Activated CD4-positive, alpha-beta T cell treated with anti-CD3 and anti-CD28 coated beads for 36 hours (primary cell): Measurements from ENCODE around the gene MRPL33. TPM values are rescaled to one million over a fixed set of nuclear protein-coding genes. Genes with fewer than 3 reads are reported as not detected.

Experiments
- ATAC-seq: fragments of 200-7000 bp; cut with Tn5 transposase; one replicate; pipeline ENCODE4 v1.10.0; 2021; ENCODE audit warnings: mild to moderate bottlenecking, moderate library complexity
- CTCF ChIA-PET: fragments of 350-600 bp; sonication (Branson Sonifier 250); formaldehyde crosslinking; loops from one replicate; lab custom pipeline; 2021; ENCODE audit warnings: antibody characterized with exemption; lab: Charles Lee
- POLR2A ChIA-PET: fragments of 350-600 bp; sonication (Branson Sonifier 250); formaldehyde crosslinking; loops from one replicate; lab custom pipeline; 2021; ENCODE audit warnings: antibody characterized with exemption, inconsistent platforms; lab: Charles Lee
- DNase-seq: peaks from one replicate; pipeline ENCODE4 v3.0.0-alpha.2; 2020
- H3K27ac Mint-ChIP-seq: one replicate; pipeline ENCODE4 v1.8.0; 2021; ENCODE audit warnings: mixed read lengths
- H3K27me3 Mint-ChIP-seq: one replicate; pipeline ENCODE4 v1.8.0; 2021; ENCODE audit warnings: mixed read lengths
- H3K36me3 Mint-ChIP-seq: one replicate; pipeline ENCODE4 v1.8.0; 2021; ENCODE audit warnings: low read depth, mixed read lengths
- H3K4me1 Mint-ChIP-seq: one replicate; pipeline ENCODE4 v1.8.0; 2021; ENCODE audit warnings: mixed read lengths
- H3K4me3 Mint-ChIP-seq: one replicate; pipeline ENCODE4 v1.8.0; 2021; ENCODE audit warnings: mild to moderate bottlenecking, moderate library complexity, mixed read lengths
- H3K9me3 Mint-ChIP-seq: one replicate; pipeline ENCODE4 v1.8.0; 2021; ENCODE audit warnings: low read depth, mixed read lengths
- intact Hi-C, 2 experiments: fragments of 100-400 bp; cut with DNase I in 1 of 2; cut with micrococcal nuclease in 1 of 2; formaldehyde crosslinking; loops; one replicate each; pipeline versions ENCODE4 v1.14.2 to v1.15.1; 2022 to 2024; cut with DNase I, micrococcal nuclease
- total RNA-seq, 2 experiments: library from RNA; stranded (reverse); gene quantifications; one replicate each; pipeline ENCODE4 v1.2.3, GENCODE V29; 2021

The MRPL33 gene
- total RNA-seq, 2 experiments from 2014 or later = 44.7 to 68.0 TPM

DNA sequence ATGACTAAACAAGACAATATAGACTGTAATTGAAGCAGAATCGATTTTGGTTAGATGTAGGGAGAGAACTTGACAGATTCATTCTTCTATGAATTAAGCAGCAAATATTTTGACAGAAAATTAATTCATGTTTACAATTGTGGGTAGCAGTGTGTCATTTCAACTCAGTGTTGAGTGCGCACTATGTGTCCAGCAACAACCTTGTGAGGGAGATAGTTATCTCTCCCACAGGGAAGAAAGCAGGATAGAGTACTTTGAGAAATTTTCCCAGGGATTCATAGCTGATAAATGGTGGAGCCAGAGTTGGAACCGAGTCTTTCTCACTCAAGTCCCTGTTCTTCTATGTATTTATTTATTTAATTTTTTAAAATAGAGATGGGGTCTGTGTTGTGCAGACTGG, 5.2 kb downstream of the MRPL33 start:
- CTCF ChIA-PET = no interaction called here
- POLR2A ChIA-PET = no interaction called here
- H3K27me3 Mint-ChIP-seq = no peaks in the 10 kb centered on the region
- H3K4me1 Mint-ChIP-seq = peaks cover 54% of the 10 kb centered on the region
- peaks cover 49% of the 10 kb centered on the region for H3K36me3 Mint-ChIP-seq
- no peaks in the 10 kb centered on the region for H3K9me3 Mint-ChIP-seq
- DNase-seq (no peak), ATAC-seq (no peak)
- no peak overlapping the region for H3K27ac Mint-ChIP-seq
- intact Hi-C loops = no loop called here
- H3K4me3 Mint-ChIP-seq = no peak overlapping the region

DNA sequence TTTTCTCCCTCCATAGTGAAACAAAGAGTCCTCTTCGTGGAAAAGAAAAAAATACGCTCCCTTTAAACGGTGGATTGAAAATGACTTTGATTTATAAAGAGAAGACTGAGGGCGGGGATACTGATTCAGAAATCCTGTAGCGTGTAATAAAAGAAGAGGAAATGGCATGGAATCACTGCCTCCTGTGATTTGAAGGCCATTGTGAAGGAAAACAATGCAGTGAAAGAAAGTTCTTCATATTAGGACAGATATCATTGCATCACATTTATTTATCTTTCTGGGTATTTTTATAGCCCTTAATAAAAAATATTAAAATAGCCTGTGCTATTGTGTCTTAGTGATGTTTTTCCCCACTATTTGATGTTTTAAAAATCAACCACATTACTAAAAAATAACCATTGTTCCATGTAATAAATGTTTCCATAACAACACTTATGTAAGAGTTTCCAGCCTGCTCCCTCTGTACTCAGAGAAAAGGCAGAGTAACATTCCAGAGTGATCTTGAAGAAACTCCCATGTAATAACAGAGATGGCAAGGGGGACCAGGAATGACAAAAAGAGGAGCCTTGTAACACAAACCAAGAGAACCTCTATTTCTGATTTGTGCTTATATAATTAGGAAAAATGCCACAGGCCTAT, 8.0 kb downstream of the MRPL33 start:
- POLR2A ChIA-PET = no interaction called here
- Mint-ChIP-seq H3K27ac (peak overlapping the region; percentile 45), H3K27me3 (no peaks in the 10 kb centered on the region), H3K4me1 (peaks cover 33% of the 10 kb centered on the region), H3K9me3 (no peaks in the 10 kb centered on the region), H3K4me3 (no peak overlapping the region), H3K36me3 (peaks cover 44% of the 10 kb centered on the region)
- intact Hi-C loops = no loop called here
- ATAC-seq = no peak
- no peak for DNase-seq
- CTCF ChIA-PET = interaction anchor here (0.6 kb wide), 1 partner anchor 412 kb away, joined by 3 read pairs; no protein-coding TSS in a partner anchor

DNA sequence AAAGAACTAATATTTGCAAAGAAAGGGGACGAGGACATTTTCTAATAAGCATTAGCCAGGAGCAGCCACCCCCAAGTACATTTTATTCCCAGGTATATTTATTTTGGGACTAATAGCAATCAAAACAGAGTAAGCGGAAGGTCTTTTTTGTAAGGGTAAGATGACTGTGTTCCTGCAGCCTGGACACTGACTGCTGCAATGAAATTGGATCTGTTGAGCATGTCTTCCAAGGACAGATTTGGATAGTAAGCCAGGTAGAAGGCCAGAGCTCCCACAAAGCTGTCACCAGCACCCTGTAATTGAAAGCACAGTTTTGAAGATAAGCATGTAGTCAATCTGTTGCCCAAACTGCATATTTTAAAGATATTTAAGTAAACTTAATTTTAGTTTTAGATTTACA, 10.0 kb downstream of the MRPL33 start:
- Mint-ChIP-seq H3K27ac (no peak overlapping the region), H3K27me3 (no peaks in the 10 kb centered on the region), H3K4me1 (peaks cover 20% of the 10 kb centered on the region), H3K36me3 (peaks cover 36% of the 10 kb centered on the region), H3K4me3 (no peak overlapping the region), H3K9me3 (no peaks in the 10 kb centered on the region)
- ChIA-PET POLR2A (no interaction called here), CTCF (no interaction called here)
- ATAC-seq (no peak), DNase-seq (no peak)
- intact Hi-C loops = no loop called here

DNA sequence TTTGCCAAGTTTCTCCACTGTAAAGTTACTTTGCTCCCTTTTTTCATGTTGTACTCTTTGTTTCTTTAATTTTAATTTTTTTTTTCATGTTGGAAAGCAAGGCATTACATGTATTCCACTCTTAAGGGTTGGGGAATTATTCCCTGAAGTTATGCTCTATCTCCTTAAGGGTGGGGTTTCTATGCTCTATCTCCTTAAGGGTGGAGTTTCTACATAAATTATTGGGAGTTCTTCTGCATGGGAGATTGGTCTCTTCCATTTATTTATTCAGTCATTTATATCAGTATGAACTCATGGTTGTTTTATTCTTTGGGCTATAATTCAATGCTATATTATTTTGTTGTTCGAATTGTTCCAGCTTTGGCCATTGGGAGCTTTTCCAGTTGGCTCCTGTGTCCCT, 11.2 kb downstream of the MRPL33 start:
- H3K27ac Mint-ChIP-seq = no peak overlapping the region
- no peak overlapping the region for H3K4me3 Mint-ChIP-seq
- intact Hi-C loops = loop anchor here in 1 of 2 experiments (1.0 kb wide), 1 partner anchor 8 kb away; no protein-coding TSS in a partner anchor
- peaks cover 12% of the 10 kb centered on the region for H3K4me1 Mint-ChIP-seq
- H3K27me3 Mint-ChIP-seq = no peaks in the 10 kb centered on the region
- POLR2A ChIA-PET = no interaction called here
- H3K9me3 Mint-ChIP-seq = no peaks in the 10 kb centered on the region
- CTCF ChIA-PET = no interaction called here
- ATAC-seq = no peak
- DNase-seq = no peak
- H3K36me3 Mint-ChIP-seq = peaks cover 29% of the 10 kb centered on the region

DNA sequence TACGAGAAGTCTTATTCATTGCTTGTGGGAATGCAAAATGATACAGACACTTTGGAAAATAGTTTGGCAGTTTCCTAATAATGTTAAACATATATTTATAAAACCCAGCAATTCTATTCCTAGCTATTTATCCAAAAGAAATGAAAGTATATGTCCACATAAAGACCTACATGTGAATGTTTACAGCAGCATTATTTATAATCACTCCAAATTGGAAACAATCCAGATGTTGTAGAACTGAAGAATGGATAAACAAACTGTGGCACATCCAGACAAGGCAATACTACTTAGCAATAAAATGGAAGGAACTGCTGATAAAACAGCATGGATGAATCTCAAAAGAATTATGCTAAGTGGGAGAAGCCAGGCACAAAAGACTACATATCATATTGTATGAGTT, 19.3 kb downstream of the MRPL33 start:
- Mint-ChIP-seq H3K4me3 (no peak overlapping the region), H3K9me3 (no peaks in the 10 kb centered on the region), H3K36me3 (no peaks in the 10 kb centered on the region), H3K4me1 (no peaks in the 10 kb centered on the region), H3K27me3 (no peaks in the 10 kb centered on the region), H3K27ac (no peak overlapping the region)
- intact Hi-C loops = no loop called here
- ChIA-PET CTCF (no interaction called here), POLR2A (no interaction called here)
- ATAC-seq (no peak), DNase-seq (no peak)

DNA sequence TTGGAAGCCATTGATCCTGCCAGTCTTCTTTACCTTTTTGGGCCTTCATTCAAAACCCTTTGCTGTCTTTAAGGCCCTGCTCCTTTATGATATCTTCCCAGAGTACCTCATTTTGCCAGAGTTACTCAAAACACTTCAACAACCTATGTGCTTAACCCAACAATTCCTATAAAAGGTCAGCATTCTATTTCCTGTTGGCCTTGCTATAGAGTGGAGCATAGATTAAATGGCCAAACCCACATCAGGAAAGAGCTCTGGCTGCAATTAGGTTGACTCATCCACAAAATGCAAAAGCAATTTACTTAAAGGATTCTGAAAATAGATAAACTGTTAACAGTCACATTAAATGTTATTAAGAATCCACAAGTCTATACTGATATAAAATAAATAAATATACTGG, 21.2 kb downstream of the MRPL33 start:
- H3K36me3 Mint-ChIP-seq = no peaks in the 10 kb centered on the region
- H3K4me1 Mint-ChIP-seq = no peaks in the 10 kb centered on the region
- H3K27me3 Mint-ChIP-seq = no peaks in the 10 kb centered on the region
- no peak overlapping the region for H3K27ac Mint-ChIP-seq
- no peak overlapping the region for H3K4me3 Mint-ChIP-seq
- CTCF ChIA-PET = interaction anchor here (1.2 kb wide), 1 partner anchor 109 kb away, joined by 3 read pairs; no protein-coding TSS in a partner anchor
- intact Hi-C loops = no loop called here
- no peaks in the 10 kb centered on the region for H3K9me3 Mint-ChIP-seq
- no peak for DNase-seq
- POLR2A ChIA-PET = no interaction called here
- ATAC-seq = no peak

DNA sequence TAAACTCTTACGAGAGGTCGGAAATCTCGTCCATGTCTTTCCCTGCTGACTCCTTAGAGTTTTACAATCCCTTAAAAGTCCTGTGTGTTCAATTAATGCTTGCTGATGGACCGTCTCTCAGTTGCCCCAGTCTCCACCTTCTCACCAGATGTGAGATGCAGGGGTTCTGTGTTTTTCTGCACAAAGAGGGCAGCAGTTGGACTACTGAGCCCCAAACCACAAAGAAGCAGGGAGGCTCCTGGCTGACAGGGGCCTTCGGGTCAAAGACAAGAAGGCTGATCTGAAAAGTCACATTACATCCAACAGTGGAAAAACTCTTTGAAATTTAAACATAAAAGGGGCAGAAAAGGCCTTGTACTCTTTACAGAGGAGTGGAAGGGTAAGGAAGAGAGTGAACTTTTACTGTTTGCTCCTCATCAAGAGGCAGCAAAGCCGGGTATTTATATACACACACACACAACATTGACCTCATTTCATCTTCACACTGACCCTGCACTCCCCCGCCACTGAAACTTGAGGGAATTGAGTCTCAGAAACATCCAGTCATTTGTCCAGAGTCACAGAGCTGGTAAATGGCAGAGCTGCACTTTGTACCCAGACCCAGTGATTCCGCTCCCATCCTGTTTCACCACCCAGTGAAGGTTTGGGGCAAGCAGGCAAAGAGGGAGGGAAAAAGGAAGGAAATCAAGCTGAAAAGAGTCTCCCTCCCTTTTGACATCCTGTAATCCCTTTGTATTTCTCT, 23.7 kb downstream of the MRPL33 start:
- no peak overlapping the region for H3K4me3 Mint-ChIP-seq
- ATAC-seq (no peak), DNase-seq (no peak)
- no peaks in the 10 kb centered on the region for H3K27me3 Mint-ChIP-seq
- no peak overlapping the region for H3K27ac Mint-ChIP-seq
- no peaks in the 10 kb centered on the region for H3K4me1 Mint-ChIP-seq
- ChIA-PET POLR2A (no interaction called here), CTCF (interaction anchor here (0.6 kb wide), 1 partner anchor 54 kb away, joined by 3 read pairs; no protein-coding TSS in a partner anchor)
- no peaks in the 10 kb centered on the region for H3K9me3 Mint-ChIP-seq
- intact Hi-C loops = no loop called here
- no peaks in the 10 kb centered on the region for H3K36me3 Mint-ChIP-seq

DNA sequence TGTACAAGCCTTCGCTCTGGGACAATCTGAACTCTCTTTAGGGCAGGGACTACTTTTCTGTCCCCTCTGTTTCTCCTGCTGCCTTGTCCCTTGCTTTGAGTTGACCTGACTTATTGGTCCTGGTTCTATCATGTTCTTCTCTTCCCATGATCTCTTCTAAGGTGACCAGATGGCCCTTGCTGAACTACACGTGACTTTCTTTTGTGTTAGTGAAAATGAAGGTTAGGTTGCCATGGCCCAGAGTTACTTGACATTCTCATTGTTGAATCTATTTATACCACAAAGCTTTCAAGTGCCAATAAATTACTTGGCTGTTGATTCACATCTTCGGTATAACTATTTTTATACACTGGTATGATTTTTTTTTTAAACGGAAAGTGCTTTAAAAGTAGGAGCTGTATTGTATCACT, 24.4 kb downstream of the MRPL33 start:
- H3K36me3 Mint-ChIP-seq = no peaks in the 10 kb centered on the region
- POLR2A ChIA-PET = no interaction called here
- no peak for ATAC-seq
- CTCF ChIA-PET = no interaction called here
- DNase-seq = no peak
- intact Hi-C loops = no loop called here
- no peaks in the 10 kb centered on the region for H3K4me1 Mint-ChIP-seq
- H3K4me3 Mint-ChIP-seq = no peak overlapping the region
- H3K27me3 Mint-ChIP-seq = no peaks in the 10 kb centered on the region
- no peaks in the 10 kb centered on the region for H3K9me3 Mint-ChIP-seq
- H3K27ac Mint-ChIP-seq = no peak overlapping the region

DNA sequence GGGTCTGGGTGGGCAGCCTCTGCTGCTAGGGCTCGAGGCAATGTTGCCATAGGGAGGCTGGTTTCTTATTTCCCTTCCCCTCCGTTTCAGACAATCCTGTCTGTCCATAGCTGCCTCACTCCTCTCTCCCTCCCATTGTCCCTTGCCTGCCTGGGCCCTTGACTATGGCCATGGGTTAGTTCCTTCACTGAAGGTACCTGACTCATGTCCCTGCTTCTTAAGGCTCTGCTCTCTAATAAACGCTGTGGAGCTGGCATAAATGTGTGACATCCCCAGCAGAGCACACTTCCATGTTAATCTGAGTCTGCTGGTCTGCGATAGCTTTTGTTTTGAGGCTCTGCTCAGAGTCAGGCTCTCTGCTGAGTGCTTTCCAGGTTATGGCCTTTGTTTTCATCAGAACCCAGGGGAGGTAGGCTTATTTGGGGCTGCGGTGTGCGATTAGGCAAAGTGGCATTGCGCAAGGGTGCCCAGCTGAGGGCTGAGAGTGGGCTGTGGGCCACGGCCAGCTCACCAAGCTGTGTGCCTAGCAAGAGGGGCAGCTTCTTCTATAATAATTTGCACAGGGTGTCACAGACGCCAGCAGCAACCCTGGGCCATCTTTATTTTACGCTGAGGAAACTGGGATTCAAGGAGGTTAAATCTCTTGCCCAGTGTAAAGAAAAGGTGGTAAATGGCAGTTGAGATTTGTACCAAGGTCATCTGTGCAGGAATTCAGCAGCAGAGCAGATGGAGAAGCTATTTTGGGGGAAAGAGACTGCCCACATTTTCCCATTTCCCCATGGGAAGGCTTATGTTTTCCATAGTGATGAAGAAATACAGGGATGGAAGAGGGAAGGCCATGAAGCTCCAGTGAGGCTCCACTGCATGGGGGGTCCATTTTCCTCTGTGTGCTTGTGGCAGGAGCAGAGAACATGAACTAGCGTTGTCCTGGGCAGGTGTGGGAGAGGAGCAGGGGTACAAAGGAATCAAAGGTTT, 25.6 kb downstream of the MRPL33 start:
- H3K4me3 Mint-ChIP-seq = no peak overlapping the region
- no peaks in the 10 kb centered on the region for H3K36me3 Mint-ChIP-seq
- POLR2A ChIA-PET = no interaction called here
- no peaks in the 10 kb centered on the region for H3K27me3 Mint-ChIP-seq
- CTCF ChIA-PET = interaction anchor here (0.6 kb wide), 1 partner anchor 365 kb away, joined by 3 read pairs; no protein-coding TSS in a partner anchor
- DNase-seq = no peak
- no peaks in the 10 kb centered on the region for H3K4me1 Mint-ChIP-seq
- ATAC-seq = no peak
- H3K27ac Mint-ChIP-seq = no peak overlapping the region
- intact Hi-C loops = no loop called here
- H3K9me3 Mint-ChIP-seq = no peaks in the 10 kb centered on the region

DNA sequence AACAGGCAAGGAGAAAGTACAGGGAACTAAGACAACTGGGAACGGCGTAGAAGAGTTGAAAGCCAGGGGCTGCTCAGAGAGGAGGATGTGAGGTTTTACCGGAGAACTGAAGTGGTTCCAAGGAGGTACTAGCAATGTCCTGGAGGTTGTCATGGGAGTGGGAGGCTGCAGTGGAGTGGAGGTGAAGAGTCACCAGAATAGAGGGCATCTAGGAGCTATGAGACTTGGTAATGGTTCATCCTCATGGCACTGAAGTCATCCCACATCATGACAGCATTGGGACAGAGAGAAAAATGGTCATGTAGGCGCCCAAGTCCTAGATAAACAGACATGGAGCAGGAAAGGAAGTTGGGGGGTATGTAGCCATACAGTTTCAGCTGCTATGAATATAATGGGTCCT, 26.3 kb downstream of the MRPL33 start:
- POLR2A ChIA-PET = no interaction called here
- intact Hi-C loops = no loop called here
- Mint-ChIP-seq H3K27me3 (no peaks in the 10 kb centered on the region), H3K4me3 (no peak overlapping the region), H3K4me1 (no peaks in the 10 kb centered on the region), H3K27ac (no peak overlapping the region), H3K36me3 (no peaks in the 10 kb centered on the region), H3K9me3 (no peaks in the 10 kb centered on the region)
- ATAC-seq = no peak
- CTCF ChIA-PET = no interaction called here
- DNase-seq = no peak

DNA sequence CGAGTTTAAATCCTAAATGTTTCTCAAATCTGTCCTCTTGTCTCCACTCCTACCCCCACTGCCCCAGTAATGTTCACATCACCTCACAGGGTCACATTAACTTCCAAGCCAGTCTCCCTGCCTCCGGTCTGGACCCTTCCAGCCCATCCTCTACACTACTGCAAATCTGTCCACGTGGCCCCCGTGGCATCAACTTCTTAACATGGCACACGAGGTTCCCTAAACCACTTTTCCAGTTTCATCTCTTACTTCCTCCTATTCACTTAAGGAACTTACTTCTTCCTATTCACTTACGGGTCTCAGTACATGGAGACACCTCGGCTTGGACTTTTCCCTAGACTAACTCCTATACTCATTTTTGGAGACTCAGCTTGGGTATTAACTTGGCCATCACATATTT, 27.0 kb downstream of the MRPL33 start:
- Mint-ChIP-seq H3K27ac (no peak overlapping the region), H3K27me3 (no peaks in the 10 kb centered on the region), H3K4me3 (no peak overlapping the region), H3K4me1 (no peaks in the 10 kb centered on the region), H3K9me3 (no peaks in the 10 kb centered on the region), H3K36me3 (no peaks in the 10 kb centered on the region)
- intact Hi-C loops = no loop called here
- ChIA-PET POLR2A (no interaction called here), CTCF (no interaction called here)
- DNase-seq = no peak
- no peak for ATAC-seq
